Astrocyte (in vitro differentiated cells and primary cell): ENCODE results near the gene ZNF565.
A peak's percentile ranks its signal among the peaks of the same experiment; 100 is the strongest.

Experiments used
- CTCF ChIP-seq: IDR thresholded peaks from 2 replicates; pipeline ENCODE4 v1.5.1; 2011; ENCODE audit warnings: low read depth, mild to moderate bottlenecking, inconsistent platforms, low read length, moderate library complexity; ENCODE audit not compliant: insufficient read depth
- EZH2 ChIP-seq: IDR thresholded peaks from 2 replicates; pipeline ENCODE4 v1.6.1; 2012; ENCODE audit warnings: mild to moderate bottlenecking, low read length, inconsistent platforms; ENCODE audit not compliant: insufficient read depth

DNA sequence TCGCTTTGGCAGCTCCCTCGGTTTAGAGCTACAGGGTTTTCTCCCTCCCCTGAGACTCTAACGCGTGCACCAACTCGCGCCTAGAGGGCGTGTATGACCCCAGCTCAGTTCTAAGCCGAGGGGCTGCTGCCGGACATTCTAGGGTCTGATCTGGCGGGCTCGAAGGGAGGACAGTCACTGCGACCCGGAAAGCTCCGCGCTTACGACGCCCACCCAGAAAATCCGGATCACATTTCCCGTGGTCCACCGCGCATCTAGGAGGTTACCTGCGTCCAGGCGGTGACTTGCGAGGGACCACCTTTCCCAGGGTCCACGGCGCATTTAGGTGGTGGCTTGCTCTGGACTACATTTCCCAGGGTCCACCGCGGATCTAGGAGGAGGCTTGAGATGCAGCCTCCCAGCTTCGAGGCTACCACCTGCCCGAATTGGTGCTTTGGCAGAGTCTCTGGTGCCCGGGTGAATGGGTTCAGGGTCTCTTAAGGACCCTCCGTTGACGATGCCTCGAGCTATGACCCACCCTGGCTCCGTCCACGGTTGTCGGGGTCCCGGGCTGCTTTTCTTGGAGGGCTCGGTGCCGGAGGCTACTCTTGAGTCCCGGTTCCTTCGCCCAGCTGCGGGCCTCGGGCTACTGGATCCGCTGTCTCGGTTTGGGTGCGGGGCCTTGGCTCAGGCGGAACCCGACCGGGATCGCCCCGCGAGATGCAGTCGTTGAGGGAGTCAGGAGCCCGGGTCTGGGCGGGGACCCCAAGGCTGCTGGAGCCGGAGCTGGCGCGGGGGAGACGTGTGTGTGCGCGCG lies 30.9 kb upstream of the ZNF565 start:
- TF ChIP-seq CTCF (no peak), EZH2 (peak; percentile 45)
